Stromal cell of bone marrow (primary cell): Measurements from ENCODE around the gene ARHGAP33.
A peak's percentile ranks its signal among the peaks of the same experiment; 100 is the strongest.
"Not testable (repeated sequence)": the region's sequence is repeated elsewhere in the genome, so short reads cannot be mapped to it uniquely, and the experiment has no call there.

Experiments
- DNase-seq: peaks from one replicate; pipeline ENCODE4 v3.0.0-alpha.2; 2012; ENCODE audit warnings: low read depth

ARHGAP33 gene

GRCh38 chr19:35755131-35755549 lies 20.2 kb upstream of the ARHGAP33 start:
- DNase-seq, result no peak

GRCh38 chr19:35755550-35756376 lies 19.6 kb upstream of the ARHGAP33 start:
- DNase-seq, result peak; percentile 57

GRCh38 chr19:35756377-35757230 lies 18.8 kb upstream of the ARHGAP33 start, which contains the start of gene HSPB6:
Gene HSPB6 (minus strand): TSS chr19:35757029. CDS start chr19:35757008, 21 bp downstream.
- no peak for DNase-seq

GRCh38 chr19:35757231-35757748 lies 18.1 kb upstream of the ARHGAP33 start:
- DNase-seq, result peak; percentile 91

GRCh38 chr19:35757749-35758608 lies 17.4 kb upstream of the ARHGAP33 start, which contains the start of gene PROSER3:
Gene PROSER3 (plus strand): TSS chr19:35758176. CDS start chr19:35758216, 40 bp downstream.
- peak; percentile 99 for DNase-seq

- DNase-seq, result no peak
Observed at GRCh38 chr19:35759697-35760096, 15.7 kb upstream of the ARHGAP33 start.

GRCh38 chr19:35760711-35761349 lies 14.5 kb upstream of the ARHGAP33 start:
- DNase-seq, result no peak

GRCh38 chr19:35764432-35765315 lies 10.7 kb upstream of the ARHGAP33 start:
- DNase-seq, result no peak

- no peak for DNase-seq
Observed at GRCh38 chr19:35766571-35767104, 8.7 kb upstream of the ARHGAP33 start.

GRCh38 chr19:35767288-35768081 lies 7.9 kb upstream of the ARHGAP33 start:
- no peak for DNase-seq

GRCh38 chr19:35768082-35768421 lies 7.3 kb upstream of the ARHGAP33 start:
- no peak for DNase-seq

GRCh38 chr19:35772362-35772761 lies 3.0 kb upstream of the ARHGAP33 start:
- not testable (repeated sequence) for DNase-seq

GRCh38 chr19:35773020-35773806 lies 2.2 kb upstream of the ARHGAP33 start:
- DNase-seq, result no peak

GRCh38 chr19:35774274-35775045 lies 904 bp upstream of the ARHGAP33 start:
- DNase-seq, result no peak

GRCh38 chr19:35775046-35775297 lies 392 bp upstream of the ARHGAP33 start:
- no peak for DNase-seq

- DNase-seq, result no peak
Observed at GRCh38 chr19:35776102-35776788, 881 bp downstream of the ARHGAP33 start.
